Fibroblast of skin of back (primary cell): ENCODE results near the gene CSTF1.
"Not testable (repeated sequence)": the region's sequence is repeated elsewhere in the genome, so short reads cannot be mapped to it uniquely, and the experiment has no call there.

Experiments
- DNase-seq: peaks from one replicate; pipeline ENCODE4 v3.0.0-alpha.2; 2013

CSTF1 gene

GRCh38 chr20:56411287-56411686 lies 18.8 kb downstream of the CSTF1 start:
- DNase-seq = not testable (repeated sequence)

- DNase-seq = peak; percentile 46
Observed at GRCh38 chr20:56411759-56412472, 19.5 kb downstream of the CSTF1 start, which contains the start of gene CASS4. Gene CASS4 (plus strand): TSS chr20:56412260. CDS start chr20:56412459, 199 bp downstream.

DNA sequence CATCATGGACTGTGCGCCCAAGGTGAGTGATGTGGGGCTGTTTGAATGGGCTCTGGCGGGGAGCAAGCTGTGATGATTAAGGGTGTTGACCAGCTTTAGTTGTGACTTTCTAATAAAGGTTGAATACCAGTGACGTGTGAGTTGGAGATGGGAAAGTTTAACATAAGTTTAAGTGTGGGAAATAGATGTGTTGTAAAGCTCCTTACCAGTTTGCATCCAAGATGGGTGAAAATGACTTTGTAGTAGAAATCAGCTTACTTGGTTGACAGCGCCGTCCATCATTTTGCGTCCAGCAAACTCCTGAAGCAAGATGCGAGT lies 20.0 kb downstream of the CSTF1 start:
- DNase-seq = no peak

GRCh38 chr20:56412949-56413348 lies 20.5 kb downstream of the CSTF1 start:
- no peak for DNase-seq

GRCh38 chr20:56414842-56415765 lies 22.7 kb downstream of the CSTF1 start:
- peak; percentile 67 for DNase-seq

DNA sequence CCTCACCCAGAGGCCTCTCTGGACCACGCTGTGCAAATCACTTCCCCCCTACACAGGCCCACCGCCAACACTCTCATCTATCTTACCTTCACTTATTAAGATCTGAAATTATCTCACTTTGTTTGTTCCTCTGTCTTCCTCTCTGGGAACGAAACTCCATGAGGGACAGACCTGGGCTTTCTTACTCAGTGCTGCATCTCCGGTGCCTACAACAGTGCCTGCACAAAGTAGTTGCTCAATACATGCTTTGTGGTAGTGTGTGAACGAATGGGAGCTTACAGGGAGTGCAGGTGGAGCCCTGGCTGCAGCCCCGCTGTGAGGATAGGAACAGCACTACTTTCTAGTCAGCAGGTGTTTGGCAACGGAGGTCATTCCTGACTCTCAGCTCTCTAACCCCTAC lies 25.0 kb downstream of the CSTF1 start:
- DNase-seq = no peak

- peak; percentile 36 for DNase-seq
Observed at GRCh38 chr20:56417911-56418310, 25.5 kb downstream of the CSTF1 start.

GRCh38 chr20:56418385-56418861 lies 26.0 kb downstream of the CSTF1 start:
- no peak for DNase-seq

DNA sequence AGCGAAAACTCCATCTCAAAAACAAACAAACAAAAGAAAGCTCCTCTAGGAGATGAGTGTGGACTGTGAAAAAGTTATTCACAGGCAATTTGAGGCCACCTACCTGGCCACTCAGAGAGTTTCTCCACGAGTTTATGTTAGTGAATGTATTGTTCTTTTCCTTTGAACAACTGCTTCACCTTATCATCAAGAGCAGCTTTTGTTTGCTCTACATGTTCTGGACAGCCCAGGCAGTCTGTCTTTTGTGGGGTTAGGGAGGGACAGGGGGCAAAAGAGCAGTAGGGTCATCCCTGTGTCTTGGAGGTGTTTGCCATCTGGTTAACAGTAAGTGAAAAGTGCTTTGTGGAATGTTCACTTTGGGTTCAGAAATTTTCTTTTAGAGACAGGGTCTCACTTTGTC lies 27.6 kb downstream of the CSTF1 start:
- no peak for DNase-seq

- DNase-seq = no peak
Observed at GRCh38 chr20:56420940-56421688, 28.7 kb downstream of the CSTF1 start.

GRCh38 chr20:56422076-56422823 lies 29.8 kb downstream of the CSTF1 start:
- peak; percentile 85 for DNase-seq

DNA sequence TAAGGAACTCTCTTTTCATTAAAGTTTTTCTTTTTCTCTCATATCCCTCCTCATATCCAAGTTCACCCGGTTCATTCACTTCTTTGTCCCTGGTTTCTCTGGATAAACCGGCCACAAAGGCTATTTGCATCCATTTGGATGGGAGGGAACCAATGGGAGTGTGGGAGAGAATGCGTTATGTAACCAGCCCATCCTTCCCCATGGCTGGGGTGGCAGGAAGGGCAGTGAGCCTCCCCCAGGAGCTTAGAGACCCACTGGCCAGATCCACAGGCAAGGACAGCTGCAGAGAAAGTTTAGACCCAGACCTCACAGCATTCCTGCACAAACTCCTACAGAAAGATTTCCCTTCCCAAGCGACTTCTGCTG lies 30.4 kb downstream of the CSTF1 start:
- DNase-seq = no peak

DNA sequence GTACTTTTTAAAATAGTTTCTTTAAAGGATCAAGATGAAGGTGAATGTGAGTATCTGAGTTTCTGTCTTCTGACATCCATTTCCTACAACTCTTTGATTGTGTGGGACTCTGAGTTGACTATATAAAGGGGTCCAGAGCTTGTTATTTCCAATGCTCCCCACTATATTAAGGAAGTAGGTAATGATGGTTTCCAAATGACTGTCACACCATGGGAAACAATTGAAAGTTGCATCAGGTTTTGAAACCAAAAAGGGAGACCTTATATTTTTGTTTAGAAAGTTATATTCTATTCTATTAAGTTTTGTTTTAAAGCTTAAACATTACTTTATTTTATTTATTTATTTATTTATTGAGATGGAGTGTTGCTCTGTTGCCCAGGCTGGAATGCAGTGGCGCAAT lies 30.8 kb downstream of the CSTF1 start:
- DNase-seq = no peak

- no peak for DNase-seq
Observed at GRCh38 chr20:56423886-56424285, 31.4 kb downstream of the CSTF1 start.

DNA sequence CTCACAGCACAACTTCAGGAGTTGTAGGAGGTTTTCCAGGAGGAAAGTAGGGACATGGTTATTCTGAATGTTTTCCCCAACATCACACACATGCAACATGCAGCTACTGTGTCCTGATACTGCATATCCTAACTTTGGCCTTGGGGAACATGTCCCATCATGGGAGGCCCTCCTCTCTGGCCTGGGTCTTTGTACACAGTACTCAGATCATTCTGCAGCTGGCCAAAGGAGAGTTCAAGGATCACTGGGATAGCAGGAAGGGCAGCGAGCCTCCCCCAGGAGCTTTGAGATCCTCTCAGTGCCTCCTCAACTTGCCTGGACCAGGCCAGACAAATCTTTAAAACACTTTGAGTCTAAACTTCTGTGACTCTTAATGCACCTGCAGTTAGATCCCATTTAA lies 32.5 kb downstream of the CSTF1 start:
- DNase-seq = no peak

GRCh38 chr20:56426026-56426425 lies 33.6 kb downstream of the CSTF1 start:
- DNase-seq = no peak

GRCh38 chr20:56426926-56427325 lies 34.5 kb downstream of the CSTF1 start:
- no peak for DNase-seq

GRCh38 chr20:56427797-56428196 lies 35.4 kb downstream of the CSTF1 start:
- no peak for DNase-seq

DNA sequence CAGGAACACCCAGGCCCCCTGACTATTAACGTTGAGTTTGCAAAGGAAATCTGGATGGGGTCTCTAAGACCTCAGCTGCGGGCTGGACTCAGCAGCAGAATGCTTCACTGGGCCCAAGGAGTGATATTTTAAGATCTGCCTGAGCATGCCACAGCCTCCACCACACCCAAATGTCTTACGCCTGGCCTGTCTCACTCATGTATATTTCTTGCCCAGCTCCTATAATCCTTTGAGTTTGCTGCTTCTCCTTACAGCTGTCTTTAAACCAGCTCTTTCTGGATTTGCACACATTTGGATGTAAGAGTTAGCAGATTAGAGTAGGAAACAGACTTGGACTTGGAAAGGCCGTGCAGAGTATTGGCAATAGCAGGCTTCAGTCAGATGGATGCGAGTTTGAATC lies 36.0 kb downstream of the CSTF1 start:
- DNase-seq = no peak

DNA sequence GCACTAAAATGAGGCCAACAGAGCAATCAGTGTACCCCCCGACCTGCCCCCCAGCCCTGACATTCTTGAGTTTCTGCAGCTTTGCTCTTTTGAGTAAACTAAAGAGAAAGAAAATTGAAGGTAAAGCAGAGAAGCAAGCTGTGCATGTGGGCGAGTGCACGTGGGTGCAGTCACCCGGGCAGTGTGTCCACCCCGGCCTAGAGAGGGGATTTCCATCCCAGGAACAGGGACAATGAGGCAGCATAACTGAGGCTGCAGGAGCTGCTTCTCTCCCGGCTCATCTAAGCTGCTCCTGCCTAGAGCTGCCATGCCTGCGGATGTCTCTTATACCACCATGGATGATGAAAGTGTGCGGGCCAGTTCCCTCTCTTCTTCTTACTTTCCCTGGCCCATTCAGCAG lies 36.4 kb downstream of the CSTF1 start:
- DNase-seq = no peak

GRCh38 chr20:56429502-56429901 lies 37.1 kb downstream of the CSTF1 start:
- DNase-seq = peak; percentile 52

GRCh38 chr20:56429941-56430340 lies 37.5 kb downstream of the CSTF1 start:
- DNase-seq = no peak
